Measurements from ENCODE around the gene PCK2.
A peak's percentile ranks its signal among the peaks of the same experiment; 100 is the strongest.

Gene PCK2

DNA sequence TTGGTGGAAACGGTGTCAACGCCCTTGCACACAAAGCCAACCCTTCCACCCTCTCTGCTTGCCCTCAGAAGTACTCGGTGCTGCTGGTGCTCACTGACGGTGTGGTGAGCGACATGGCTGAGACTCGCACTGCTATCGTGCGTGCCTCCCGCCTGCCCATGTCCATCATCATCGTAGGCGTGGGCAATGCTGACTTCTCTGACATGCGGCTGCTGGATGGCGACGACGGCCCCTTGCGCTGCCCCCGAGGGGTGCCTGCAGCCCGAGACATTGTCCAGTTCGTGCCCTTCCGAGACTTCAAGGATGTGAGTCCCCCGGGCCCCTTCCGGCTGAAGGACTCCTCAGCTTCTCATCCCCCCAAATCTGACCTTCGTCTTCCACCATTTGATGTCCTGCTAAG is 17.0 kb upstream of the PCK2 start:
- DNase-seq = no peak

DNA sequence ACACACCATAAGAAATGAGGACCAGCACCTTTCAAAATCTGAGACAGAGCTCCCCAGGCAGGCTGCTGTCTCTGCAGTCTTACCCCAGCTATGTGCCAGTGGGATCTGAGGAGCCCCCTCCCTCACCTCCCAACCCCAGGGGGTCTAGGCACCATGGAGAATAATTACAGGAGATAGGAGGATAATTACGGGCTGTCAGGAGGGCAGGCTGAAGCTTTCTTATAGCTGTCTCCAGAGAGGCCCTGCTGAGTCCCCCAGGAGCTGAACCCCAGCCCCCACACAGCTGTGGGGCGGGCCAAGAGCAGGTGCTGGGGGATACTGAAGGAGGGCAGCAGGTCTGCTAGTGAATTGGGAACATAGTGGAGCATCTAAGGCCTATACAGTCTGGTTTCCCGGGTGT is 16.0 kb upstream of the PCK2 start:
- no peak for DNase-seq

DNA sequence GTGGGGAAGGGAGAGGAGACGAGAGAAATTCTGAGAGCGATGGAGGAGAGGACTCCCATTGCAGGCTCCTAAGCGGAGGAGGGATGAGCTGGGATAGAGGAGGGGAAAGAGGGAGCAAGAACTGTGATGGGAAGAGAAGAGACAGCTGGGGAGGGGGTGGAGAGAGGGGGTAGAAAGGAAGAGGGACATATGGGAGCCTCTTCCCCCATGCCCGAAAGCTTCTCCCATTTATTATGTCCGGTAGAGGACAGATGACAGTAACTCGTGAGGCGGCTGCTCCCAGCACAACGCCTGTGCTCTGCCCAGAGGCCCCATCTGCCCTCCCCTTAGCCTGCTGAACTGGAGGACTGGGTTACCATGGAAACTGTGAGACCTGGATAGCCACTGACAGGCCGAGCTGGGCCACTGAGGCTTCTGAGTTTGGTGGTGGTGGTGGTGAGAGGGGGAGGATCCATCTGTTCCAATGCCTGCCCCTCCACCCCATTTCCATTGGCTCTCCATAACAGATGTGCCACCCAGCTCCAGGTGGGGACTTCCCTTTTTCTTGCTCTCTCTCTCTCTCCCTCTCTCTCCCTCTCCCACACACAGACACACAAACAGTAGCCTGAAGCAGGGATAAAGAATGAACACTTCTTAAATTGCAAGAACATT is 14.5 kb upstream of the PCK2 start:
- no peak for DNase-seq

DNA sequence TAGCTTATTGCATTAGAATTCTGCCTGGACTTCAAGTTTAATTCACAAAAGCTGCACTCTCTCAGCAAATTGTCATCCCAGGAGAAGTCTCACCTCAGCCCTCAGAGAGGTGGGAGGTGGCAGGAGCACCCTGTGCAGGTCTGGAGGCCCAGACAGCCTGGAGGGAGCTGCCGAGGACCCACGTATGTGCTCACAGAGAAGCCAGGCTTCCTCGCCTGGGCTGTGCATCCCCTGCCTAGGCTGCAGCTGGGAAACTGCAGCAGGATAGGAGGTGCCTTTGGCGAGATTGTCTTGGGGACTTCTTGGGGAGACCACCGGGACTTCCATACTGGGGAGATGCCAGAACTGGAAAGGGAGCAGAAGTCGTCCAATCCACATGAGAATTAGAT is 14.0 kb upstream of the PCK2 start:
- no peak for DNase-seq

DNA sequence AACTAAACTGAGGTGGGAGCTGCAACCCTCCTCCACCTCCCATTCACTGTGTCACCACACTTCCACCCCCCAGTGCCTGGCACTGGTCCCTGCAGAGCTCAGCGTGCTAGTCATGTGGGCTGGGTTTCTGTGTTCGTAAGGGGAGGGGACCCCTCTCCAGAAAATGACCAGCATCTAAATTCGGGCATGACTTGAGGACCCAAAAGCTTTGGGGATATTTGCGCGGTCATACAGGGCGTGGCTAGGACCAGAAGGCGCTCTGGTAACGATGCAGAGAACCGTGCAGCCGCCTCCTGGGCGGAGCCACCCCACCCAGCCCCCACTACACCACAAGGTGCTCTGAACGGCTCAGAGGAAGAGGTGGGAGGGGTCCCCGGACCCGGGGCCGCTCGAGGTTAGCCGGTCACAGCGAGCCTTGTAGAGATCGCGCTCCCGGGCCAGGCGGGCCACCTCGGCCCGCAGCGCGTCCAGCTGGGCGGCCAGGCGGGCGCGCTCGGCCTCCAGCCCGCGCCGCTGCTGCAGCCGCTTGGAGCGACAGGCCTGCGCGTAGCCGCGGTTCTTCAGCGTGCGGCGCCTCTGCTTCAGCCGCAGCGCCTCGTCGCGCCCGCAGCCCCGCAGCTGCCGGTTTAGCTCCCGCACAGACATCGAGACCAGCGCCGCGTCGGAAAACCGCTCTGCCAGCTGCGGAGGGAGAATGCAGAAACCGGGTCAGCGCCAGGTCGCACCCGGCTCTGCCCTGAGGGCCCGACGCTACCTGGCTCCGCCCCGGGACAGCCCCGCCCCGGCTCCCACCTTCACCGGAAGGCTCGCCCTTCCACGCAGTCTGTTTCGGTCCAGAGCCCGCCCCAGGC is 13.0 kb upstream of the PCK2 start:
- peak; percentile 88 for DNase-seq

DNA sequence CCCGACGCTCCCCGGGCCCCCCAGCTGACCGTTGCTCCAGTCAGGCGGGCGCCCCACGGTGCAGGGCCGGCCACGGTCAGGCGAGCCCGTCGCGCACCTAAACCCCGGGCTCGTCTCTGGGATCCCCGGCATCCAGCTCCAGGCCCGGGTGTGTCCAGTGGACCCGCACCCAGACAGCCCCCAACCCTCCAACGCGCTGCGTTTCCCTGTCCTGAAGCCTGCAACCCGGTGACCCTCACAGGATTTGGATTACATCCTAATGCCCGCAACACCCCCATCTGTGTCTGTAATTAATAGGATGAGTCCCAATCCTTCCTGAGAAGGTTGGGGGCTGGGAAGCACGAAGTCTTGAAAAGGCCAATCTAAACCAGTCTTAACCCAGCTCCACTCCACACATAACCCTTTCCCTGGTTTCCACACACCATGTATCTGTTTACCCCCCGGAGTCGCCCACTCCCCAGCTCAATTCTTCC is 12.3 kb upstream of the PCK2 start:
- no peak for DNase-seq

DNA sequence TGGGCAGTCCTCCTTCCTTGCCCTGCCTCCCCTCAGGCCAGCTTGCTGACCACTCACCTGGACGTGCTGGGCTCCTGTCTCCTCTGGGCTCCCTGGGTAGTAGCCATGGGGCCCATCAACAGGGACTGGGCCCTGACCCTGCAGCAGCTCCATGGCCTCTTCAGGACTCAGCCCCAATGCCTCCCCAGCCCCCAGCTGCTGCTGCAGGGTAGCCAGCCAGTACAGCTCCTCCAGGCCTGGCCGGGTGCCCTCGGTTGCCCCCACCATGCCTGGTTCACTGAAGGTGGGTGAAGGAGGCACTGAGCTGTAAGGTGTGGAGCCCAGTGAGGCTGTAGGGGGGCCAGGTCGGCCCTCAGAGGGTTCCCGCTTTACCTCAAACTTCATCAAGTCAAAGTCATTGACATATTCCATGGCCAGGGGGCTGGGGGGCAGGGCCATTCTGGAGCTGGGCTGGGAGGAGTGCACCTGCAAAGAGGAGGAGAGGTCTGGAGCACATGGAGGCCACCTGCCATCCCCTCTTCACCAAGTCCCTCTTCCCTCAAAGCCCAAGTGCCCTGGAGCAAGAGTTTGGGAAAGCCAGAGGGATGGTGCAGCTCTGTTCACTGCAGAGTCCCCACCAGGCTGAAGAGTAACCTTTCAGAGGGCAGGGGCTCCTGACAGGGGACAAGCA is 11.6 kb upstream of the PCK2 start:
- DNase-seq = no peak

DNA sequence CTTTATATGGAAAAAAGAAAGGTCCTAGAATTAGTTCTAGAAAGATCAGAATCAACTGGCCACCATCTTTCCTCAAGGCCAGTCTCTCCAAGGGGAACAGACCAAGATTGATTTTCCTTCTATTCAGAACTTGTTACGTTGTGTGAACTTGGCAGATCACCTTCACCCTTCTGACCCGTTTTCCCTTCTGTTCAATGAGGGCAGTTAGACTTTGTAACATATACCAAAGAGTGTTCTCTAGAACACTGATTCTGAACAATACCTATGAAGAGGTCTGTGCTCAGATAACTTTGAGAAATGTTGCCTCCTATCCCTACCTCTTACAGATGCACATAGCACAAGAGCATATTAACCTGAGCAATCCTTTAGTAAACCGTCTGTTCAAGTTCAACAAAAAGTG is 10.6 kb upstream of the PCK2 start:
- DNase-seq = no peak

DNA sequence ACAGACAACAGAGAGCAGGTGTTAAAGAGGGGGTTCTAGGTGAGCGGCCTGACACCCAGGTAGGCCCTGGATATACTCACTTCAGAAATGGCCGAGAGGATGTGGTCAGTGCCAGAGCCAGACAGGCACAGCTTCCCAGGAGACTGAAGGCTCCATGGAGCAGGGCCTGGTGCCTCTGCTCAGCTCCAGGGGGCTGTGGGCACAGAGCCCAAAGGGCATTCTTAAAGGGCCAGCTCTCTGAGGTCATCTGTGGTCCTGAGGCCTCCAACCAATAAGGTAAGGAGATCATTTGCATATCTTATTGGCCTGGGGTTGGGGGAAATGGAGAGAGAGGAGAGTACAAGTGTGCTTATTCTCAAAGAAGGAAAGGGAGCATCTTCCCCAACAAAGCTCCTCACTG is 9.7 kb upstream of the PCK2 start:
- DNase-seq = no peak

DNA sequence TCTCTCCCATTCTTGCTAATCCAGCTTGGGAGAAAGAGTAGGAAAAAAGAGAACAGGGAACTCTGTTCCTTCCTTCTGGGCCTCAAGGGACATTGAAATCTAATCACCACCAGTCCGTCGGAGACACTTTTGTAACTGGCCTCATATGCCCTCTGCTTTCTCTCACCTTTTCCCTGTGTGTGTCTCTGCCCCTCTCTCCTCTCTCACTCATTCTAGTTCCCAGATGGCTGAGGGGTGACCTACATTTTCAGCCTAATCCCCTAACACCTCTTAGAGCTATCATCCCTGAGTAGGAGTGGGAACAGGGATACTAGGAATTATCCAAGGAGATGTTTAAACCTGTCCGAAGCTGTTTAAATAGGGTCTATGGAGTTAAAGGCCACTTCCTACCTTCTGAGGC is 8.9 kb upstream of the PCK2 start:
- DNase-seq = no peak

DNA sequence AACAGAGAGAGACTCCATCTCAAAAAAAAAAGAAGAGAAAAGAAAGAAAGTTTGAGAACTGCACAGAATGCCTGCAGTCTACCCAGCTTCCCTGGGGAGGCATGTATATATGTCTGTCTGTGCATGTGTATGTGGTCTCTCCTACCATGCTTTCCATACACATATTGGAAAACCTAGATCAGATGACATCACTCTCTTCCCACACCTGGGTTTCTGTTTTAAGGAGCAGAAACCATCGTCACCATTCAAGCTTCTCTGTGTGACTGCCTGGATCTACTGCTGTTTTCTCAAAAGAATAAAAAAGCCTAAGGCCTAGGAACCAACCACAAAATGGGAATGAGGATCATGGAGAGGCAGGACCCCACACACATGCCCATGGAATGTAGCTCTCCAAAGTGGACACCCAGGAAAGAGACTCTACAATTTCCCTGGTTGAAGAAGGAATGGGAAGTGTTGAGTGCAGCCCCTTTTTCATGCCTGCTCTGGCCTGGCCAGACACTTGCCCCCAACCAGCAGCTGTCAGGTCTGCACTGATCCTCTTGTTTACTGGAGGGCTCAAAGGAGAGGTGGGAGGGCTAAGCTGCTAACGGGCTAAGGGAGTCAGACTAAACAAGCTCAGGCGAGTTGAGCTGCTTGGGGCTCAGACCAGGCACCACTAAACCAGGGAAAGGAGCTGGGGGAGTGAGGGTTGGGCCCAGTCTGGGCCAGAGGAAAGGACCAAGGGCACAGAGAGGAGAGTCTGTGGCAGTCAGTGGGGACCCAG is 7.7 kb upstream of the PCK2 start:
- no peak for DNase-seq

DNA sequence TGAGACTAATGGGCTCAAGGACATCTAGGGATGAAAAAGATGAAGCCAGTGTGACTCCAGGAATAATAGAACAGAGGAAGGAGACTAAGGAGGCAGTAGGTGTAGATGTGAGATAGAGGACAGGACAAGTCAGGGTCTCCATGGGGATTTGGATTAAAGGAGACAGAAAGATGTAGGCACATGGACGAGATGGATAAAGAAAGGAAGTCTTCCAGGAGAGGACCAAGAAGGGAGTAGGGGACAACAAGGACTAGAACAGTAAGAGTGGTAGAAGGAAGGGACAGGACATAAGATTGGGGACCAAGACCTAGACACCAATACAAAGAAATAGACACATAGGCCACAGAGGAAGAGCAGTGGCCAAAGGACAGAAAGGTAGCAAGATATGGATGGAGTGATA is 7.1 kb upstream of the PCK2 start:
- DNase-seq = no peak

DNA sequence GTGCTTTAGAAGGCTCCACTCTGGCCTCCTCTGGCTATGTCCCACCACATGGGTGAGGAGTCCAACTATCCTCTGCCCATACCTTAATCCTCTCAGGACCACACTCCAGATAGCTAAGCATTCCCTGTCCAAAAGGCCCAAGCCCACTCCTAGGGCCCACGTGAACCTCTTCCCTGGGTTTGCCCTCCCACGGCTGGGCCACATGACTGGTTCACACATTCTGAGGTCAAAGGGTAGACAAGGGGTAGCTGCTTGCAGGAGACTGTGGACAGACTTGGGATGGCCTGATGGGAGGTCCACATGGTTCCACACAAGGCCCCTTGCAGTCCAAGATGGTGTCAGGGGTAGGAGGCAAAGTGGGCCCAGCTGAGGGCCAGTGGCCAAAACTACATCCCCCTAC is 6.0 kb upstream of the PCK2 start:
- no peak for DNase-seq

DNA sequence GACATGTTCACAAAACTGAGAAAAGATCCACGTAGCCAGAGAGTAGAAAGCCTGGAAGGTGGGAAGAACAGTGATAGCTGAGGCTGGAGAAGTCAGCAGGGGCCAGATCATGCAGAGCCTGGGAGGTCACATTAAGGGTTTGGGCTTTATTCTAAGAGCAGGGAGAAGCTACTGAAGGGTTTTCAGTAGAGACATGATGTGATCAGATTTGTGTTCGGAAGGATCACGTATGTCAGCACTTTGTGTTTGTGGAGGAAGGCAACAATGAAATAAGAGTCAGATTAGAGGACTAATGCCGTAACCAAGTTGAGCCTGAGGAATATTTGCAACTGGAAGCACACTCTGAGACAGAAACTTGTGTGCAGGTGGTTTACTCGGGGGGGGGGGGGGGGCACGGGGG is 4.2 kb upstream of the PCK2 start:
- no peak for DNase-seq

DNA sequence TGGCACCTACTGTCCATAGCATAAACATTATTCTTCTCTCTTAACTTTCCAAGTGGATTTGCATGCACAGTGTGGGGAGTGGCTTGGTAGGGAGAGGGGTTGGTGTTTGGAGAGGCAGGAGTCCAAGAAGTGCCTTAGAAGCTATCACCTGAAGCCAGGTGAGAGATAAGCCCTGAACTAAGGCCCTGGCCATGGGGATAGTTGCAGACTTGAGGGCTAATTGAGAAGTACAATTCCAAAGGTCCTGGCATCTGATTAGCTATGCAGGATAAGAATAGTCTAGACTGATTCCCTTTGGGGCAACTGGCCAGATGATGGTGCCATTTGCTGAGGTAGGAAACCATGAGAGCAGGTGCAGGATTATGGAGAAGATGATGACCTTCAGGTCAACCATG is 2.0 kb upstream of the PCK2 start:
- DNase-seq = no peak

DNA sequence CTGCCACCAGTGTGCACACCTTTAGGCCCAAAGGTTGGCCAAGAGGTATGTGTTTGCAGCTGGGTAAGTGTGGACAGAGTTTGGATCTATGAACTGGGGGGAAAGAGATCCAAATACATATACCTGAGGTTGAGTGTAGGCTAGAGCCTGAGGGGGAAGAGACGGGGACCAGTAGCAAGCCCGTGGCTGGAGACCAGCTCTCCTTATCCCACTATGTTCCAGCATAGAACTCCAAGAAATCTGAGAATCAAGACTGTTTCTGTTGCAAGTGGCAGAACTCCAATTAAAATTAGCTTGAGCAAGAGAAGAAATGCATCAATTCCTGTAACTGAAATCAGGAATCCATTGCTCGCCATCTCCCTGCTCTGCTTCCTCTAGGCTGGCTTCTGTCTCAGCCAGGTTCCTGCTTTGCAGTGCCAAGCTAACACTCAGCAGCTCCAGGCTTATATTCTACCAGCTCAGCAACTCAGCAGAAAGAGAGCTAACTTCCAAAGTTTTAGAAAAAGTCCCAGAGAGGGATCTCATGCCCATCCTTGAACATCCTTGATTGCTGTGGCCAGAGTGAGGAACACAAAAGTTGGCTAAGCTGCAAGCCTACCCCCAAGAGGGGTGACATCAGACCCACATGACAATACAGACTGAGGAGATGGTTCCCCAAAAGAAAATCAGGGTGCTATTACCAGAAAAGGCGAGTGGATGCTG is 1.5 kb upstream of the PCK2 start:
- DNase-seq = no peak

DNA sequence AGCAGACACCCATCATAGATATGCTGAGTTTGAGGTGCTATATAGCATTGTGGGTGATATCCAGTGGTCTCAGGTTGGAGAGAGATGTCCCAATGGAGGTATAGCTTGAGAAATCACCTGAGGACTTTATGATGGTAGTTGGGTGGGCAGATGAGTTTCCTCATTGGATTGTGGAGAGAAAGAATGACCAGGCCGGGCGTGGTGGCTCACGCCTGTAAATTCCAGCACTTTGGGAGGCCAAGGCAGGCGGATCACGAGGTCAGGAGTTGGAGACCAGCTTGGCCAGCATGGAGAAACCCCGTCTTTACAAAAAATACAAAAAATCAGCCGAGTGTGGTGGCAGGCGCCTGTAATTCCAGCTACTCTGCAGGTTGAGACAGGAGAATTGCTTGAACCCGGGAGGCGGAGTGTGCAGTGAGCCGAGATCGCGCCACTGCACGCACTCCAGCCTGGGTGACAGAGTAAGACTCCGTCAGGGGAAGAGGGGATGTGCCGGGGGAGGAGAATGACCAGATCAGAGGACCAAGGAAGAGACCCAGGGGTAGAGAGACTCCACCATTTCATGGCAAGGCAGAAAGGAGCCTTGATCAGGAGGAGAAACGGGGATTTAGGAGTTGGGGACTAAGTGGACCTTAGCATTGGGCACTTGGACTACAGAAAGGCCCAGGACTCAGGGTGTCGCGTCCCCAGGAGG is 757 bp upstream of the PCK2 start:
- no peak for DNase-seq

DNA sequence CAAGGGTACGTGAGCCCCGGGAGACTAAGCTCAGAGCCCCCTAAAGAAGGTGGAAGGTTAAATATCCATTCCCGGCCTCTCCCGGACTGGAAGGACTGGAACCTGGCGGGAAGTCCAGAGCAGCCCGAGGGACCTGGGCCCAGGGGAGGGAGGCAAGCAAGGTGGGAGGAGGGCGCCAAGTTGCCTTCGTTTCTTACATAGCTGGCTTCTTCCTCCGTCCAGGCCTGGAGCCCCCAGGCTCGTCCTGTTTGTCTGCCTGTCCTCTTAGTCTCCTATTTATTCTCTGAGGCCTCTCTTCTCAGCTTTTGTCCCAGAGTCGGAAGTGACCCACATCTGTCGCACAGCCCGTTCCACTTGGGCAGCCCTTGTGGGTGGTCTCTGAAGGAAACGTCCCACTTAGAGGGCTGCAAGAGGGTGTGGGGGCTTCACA is 745 bp downstream of the PCK2 start:
- no peak for DNase-seq

DNA sequence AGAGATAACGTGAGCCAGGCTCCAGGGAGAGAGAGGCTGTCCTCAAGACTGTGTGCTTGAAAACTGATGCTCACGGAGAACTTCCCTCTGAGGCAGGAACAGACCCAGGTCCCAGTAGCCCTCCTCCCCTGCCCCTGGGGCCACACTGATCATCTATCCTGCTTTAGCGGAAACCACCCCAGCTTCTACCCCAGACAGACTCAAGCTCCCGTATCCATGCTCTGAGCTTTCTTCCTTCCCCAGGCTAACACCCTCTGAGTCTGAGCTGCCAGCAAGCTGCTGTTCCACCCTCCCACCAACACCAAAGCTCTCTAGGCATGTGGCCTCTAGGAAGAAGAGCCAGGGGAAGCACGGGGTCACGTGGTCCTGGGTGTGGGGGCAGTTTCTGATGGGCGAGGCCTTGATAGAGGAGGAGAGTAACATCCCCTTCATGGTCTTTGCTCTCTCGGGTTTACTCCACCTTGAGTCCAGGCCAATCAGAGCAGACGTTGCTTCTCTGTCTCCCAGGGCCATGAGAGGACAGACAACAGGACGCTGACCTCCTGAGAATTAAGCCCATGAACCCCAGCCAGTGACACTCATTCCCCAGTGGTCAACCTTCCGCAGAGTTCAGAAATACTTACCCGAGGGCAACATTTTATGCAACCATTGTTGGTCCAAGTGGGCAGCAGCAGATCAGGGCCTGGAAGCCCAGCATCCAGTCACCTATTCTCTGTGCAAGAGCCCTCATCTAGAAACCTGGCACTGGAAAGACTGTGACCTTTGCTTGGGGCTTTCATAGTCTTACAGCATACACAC is 1.4 kb downstream of the PCK2 start:
- DNase-seq = peak; percentile 87

DNA sequence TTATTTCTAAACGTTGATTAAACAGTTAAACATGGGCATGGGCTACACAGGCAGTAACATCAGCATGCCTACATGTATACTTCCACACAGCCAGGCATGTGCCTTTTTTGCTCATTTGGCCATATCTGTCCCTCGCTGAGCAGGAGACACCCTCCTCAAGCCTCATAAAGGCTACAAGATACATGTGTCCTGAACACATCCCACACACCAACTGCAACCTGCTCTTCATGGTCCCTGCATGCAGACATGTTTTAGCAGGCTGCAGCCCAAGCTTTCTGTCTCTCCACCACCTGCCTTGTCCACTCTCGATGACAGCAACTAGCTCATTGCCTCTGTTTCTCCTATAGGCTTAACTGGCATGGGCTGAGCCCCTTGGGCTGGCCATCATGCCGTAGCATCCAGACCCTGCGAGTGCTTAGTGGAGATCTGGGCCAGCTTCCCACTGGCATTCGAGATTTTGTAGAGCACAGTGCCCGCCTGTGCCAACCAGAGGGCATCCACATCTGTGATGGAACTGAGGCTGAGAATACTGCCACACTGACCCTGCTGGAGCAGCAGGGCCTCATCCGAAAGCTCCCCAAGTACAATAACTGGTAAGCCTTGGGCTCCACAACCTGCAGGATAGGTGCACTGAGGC is 2.6 kb downstream of the PCK2 start:
- no peak for DNase-seq

Data from activated effector memory CD4-positive, alpha-beta T cell treated with anti-CD3 and anti-CD28 coated beads, Interleukin-2, amount 50 U/mL, for 16 hours (primary cell).